ENCODE data around the gene MLXIPL.

Gene MLXIPL

GRCh38 chr7:73622909-73623797 lies 1.2 kb downstream of the MLXIPL start:
- no peak for ATAC-seq
- no peak for TF ChIP-seq ISL1 (CRISPR knock-in tag; IDR thresholded peaks at IDR 0.05)
- TF ChIP-seq BACH2 (CRISPR knock-in tag; IDR thresholded peaks at IDR 0.05; ENCODE audit: borderline replicate concordance), result no peak
- TF ChIP-seq ARNTL (CRISPR knock-in tag; IDR thresholded peaks at IDR 0.05; ENCODE audit: borderline replicate concordance, low read depth), result no peak
- no peak for TF ChIP-seq OSR1 (CRISPR knock-in tag; IDR thresholded peaks at IDR 0.05)
- TF ChIP-seq TSHZ2 (CRISPR knock-in tag; IDR thresholded peaks at IDR 0.05), result no peak
- TF ChIP-seq ZFP3 (CRISPR knock-in tag; IDR thresholded peaks at IDR 0.05), result no peak
- no peak for TF ChIP-seq POU6F1 (CRISPR knock-in tag; IDR thresholded peaks at IDR 0.05; ENCODE audit: borderline replicate concordance, low read depth)
- TF ChIP-seq SNAI2 (CRISPR knock-in tag; IDR thresholded peaks at IDR 0.05), result no peak
- TF ChIP-seq ZNF70 (CRISPR knock-in tag; IDR thresholded peaks at IDR 0.05), result no peak
- TF ChIP-seq CSDC2 (CRISPR knock-in tag; IDR thresholded peaks at IDR 0.05), result no peak
- no peak for TF ChIP-seq TCF4 (CRISPR knock-in tag; IDR thresholded peaks at IDR 0.05; ENCODE audit: borderline replicate concordance)
- no peak for TF ChIP-seq RARB (CRISPR knock-in tag; IDR thresholded peaks at IDR 0.05)
- TF ChIP-seq PPARA (CRISPR knock-in tag; IDR thresholded peaks at IDR 0.05; ENCODE audit: borderline replicate concordance), result no peak
- TF ChIP-seq ZC3H10 (CRISPR knock-in tag; IDR thresholded peaks at IDR 0.05), result no peak

- no peak for TF ChIP-seq SNAI2 (CRISPR knock-in tag; IDR thresholded peaks at IDR 0.05)
- TF ChIP-seq PPARA (CRISPR knock-in tag; IDR thresholded peaks at IDR 0.05; ENCODE audit: borderline replicate concordance), result no peak
- TF ChIP-seq ZNF8 (CRISPR knock-in tag; IDR thresholded peaks at IDR 0.05), result no peak
- TF ChIP-seq ZNF70 (CRISPR knock-in tag; IDR thresholded peaks at IDR 0.05), result no peak
- no peak for TF ChIP-seq ZNF565 (CRISPR knock-in tag; conservative IDR thresholded peaks at IDR 0.05; ENCODE audit: low read depth)
- TF ChIP-seq CSDC2 (CRISPR knock-in tag; IDR thresholded peaks at IDR 0.05), result no peak
- no peak for TF ChIP-seq TSHZ2 (CRISPR knock-in tag; IDR thresholded peaks at IDR 0.05)
- TF ChIP-seq TOX (CRISPR knock-in tag; IDR thresholded peaks at IDR 0.05; ENCODE audit: borderline replicate concordance), result no peak
- TF ChIP-seq RARB (CRISPR knock-in tag; IDR thresholded peaks at IDR 0.05), result no peak
- no peak for TF ChIP-seq ESRRG (CRISPR knock-in tag; IDR thresholded peaks at IDR 0.05)
- no peak for TF ChIP-seq GLIS3 (CRISPR knock-in tag; IDR thresholded peaks at IDR 0.05)
- no peak for TF ChIP-seq CREB5 (CRISPR knock-in tag; IDR thresholded peaks at IDR 0.05; ENCODE audit: low read depth)
- TF ChIP-seq PATZ1 (CRISPR knock-in tag; IDR thresholded peaks at IDR 0.05; ENCODE audit: borderline replicate concordance), result no peak
- no peak for TF ChIP-seq POU6F1 (CRISPR knock-in tag; IDR thresholded peaks at IDR 0.05; ENCODE audit: borderline replicate concordance, low read depth)
- no peak for TF ChIP-seq ZFP3 (CRISPR knock-in tag; IDR thresholded peaks at IDR 0.05)
- TF ChIP-seq CSRNP3 (CRISPR knock-in tag; IDR thresholded peaks at IDR 0.05), result no peak
- TF ChIP-seq ISL1 (CRISPR knock-in tag; IDR thresholded peaks at IDR 0.05), result no peak
- no peak for ATAC-seq
Observed at GRCh38 chr7:73622527-73622908, 1.8 kb downstream of the MLXIPL start.
